Panc1 (cell line): ENCODE measurements around the gene KIF2A. TPM values are rescaled to one million over a fixed set of nuclear protein-coding genes. Genes with fewer than 3 reads are reported as not detected.

ENCODE experiments used
- ATAC-seq: fragments of 200-7000 bp; cut with Tn5 transposase; 2 replicates; pipeline ENCODE4 v1.9.1; 2020; ENCODE audit warnings: mild to moderate bottlenecking, moderate library complexity
- BruUV-seq: library from RNA; stranded (reverse); fragments of 400-500 nt; replicated peaks from 2 replicates; lab custom pipeline; 2021; lab: Mats Ljungman, UMichigan
- CTCF ChIA-PET: fragments of 300-600 bp; sonication (Branson Sonifier 250); formaldehyde crosslinking; loops from one replicate; lab custom pipeline; 2022; ENCODE audit warnings: antibody characterized with exemption; lab: Charles Lee
- POLR2A ChIA-PET: fragments of 300-600 bp; sonication (Branson Sonifier 250); formaldehyde crosslinking; loops from one replicate; lab custom pipeline; 2022; ENCODE audit warnings: antibody characterized with exemption; lab: Charles Lee
- DNase-seq: peaks from one replicate; pipeline ENCODE4 v3.0.0-alpha.2; 2010; ENCODE audit warnings: low read depth, low spot score
- H3K27ac ChIP-seq: 2 replicates; pipeline ENCODE4 v1.5.1; 2011; ENCODE audit warnings: mild to moderate bottlenecking, low read length, inconsistent platforms
- H3K27me3 ChIP-seq: fragments of 200-500 bp; sonication (Bioruptor generic); 2 replicates; pipeline ENCODE4 v1.6.0; 2014; ENCODE audit warnings: low read length, inconsistent platforms; ENCODE audit not compliant: control insufficient read depth, insufficient read depth
- H3K36me3 ChIP-seq: fragments of 200-500 bp; sonication (Bioruptor generic); 2 replicates; pipeline ENCODE4 v1.5.1; 2014; ENCODE audit warnings: inconsistent platforms, mild to moderate bottlenecking, low read length, moderate library complexity; ENCODE audit not compliant: control insufficient read depth, insufficient read depth
- H3K4me1 ChIP-seq: 2 replicates; pipeline ENCODE4 v1.5.1; 2011; ENCODE audit warnings: inconsistent platforms, mild to moderate bottlenecking, low read length, moderate library complexity; ENCODE audit not compliant: control insufficient read depth, insufficient read depth
- H3K4me3 ChIP-seq, 2 experiments: 2 replicates each; pipeline ENCODE4 v1.5.1; 2011 to 2012; ENCODE audit warnings: low read depth in 2 of 2, low read length in 2 of 2, mild to moderate bottlenecking in 2 of 2, inconsistent platforms in 1 of 2, moderate library complexity in 1 of 2
- H3K9me3 ChIP-seq: fragments of 200-500 bp; sonication (Bioruptor generic); 2 replicates; pipeline ENCODE4 v1.5.1; 2014; ENCODE audit warnings: low read depth, mild to moderate bottlenecking, inconsistent platforms, low read length, moderate library complexity; ENCODE audit not compliant: control insufficient read depth, insufficient read depth
- POLR2AphosphoS5 ChIP-seq: IDR thresholded peaks from 2 replicates; pipeline ENCODE4 v1.6.1; 2012; ENCODE audit warnings: mild to moderate bottlenecking, low read depth, low read length, moderate library complexity
- SIN3A ChIP-seq: IDR thresholded peaks from 2 replicates; pipeline ENCODE4 v1.6.1; 2012; ENCODE audit warnings: low read depth, mild to moderate bottlenecking, low read length, moderate library complexity, borderline replicate concordance; ENCODE audit not compliant: insufficient read depth
- TCF7L2 ChIP-seq: IDR thresholded peaks from 2 replicates; pipeline ENCODE4 v1.6.1; 2011; ENCODE audit warnings: mild to moderate bottlenecking, low read depth, low read length, inconsistent platforms
- in situ Hi-C: cut with HindIII; loops from 2 replicates; pipeline ENCODE4 v1.10.0; 2016; ENCODE audit warnings: low sequenced_read_pairs, low pct_unique_long_range_greater_than_20kb
- intact Hi-C: fragments of 100-400 bp; cut with micrococcal nuclease; formaldehyde crosslinking; loops from one replicate; pipeline ENCODE4 v1.10.0; 2022; ENCODE audit not compliant: unreplicated experiment
- total RNA-seq: library from RNA; stranded (reverse); gene quantifications from one replicate; pipeline ENCODE4 v1.2.1, GENCODE V29; 2021; ENCODE audit not compliant: unreplicated experiment
- TF ChIP-seq, protein P1 (sequence below): fragments of 450-650 bp; IDR thresholded peaks from 2 replicates; pipeline ENCODE4 v1.5.1; 2017; ENCODE audit warnings: mild to moderate bottlenecking
- TF ChIP-seq, protein P2 (sequence below), 2 experiments: IDR thresholded peaks; 2 replicates each; pipeline ENCODE4 v1.6.1; 2011 to 2012; ENCODE audit warnings: low read depth in 2 of 2, control low read depth in 1 of 2, low read length in 1 of 2, mild to moderate bottlenecking in 1 of 2, moderate library complexity in 1 of 2; ENCODE audit not compliant: insufficient read depth in 1 of 2

Gene KIF2A
- total RNA-seq, 1 experiment from 2014 or later = 58.9 TPM

DNA sequence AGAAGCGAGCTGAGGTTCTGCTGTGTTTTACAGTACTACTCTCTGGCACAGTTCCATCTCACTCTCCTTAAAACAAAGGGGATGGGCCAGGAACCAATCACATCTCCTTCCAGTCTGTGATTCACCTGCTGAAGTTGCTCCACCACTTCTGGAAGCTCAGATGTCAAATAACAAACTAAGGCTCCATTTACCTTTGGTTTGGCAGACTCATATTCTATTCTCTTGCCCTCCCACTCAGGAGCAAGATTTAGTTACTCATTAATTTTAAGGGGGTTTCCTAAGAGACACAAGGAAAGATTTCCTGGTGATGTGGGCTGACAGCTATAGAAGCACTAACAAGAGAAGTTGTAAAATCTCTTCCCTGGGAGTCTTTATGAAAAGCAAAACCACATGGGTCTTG lies 37.8 kb upstream of the KIF2A start:
- BruUV-seq = no TSS peak
- ChIA-PET POLR2A (no interaction called here), CTCF (interaction anchor here (0.6 kb wide), 1 partner anchor 225 kb away, joined by 3 read pairs; no protein-coding TSS in a partner anchor)
- in situ Hi-C loops (no loop called here), intact Hi-C loops (no loop called here)
- Histone ChIP-seq H3K4me3 (no peak overlapping the region), H3K4me1 (no peaks in the 10 kb centered on the region), H3K9me3 (no peaks in the 10 kb centered on the region), H3K27me3 (peaks cover 8% of the 10 kb centered on the region), H3K27ac (no peak overlapping the region), H3K36me3 (no peaks in the 10 kb centered on the region; the same call in 1 of the 2 replicates)
- TF ChIP-seq POLR2AphosphoS5 (no peak), TCF7L2 (no peak), SIN3A (no peak)
- TF ChIP-seq, protein P1, sequence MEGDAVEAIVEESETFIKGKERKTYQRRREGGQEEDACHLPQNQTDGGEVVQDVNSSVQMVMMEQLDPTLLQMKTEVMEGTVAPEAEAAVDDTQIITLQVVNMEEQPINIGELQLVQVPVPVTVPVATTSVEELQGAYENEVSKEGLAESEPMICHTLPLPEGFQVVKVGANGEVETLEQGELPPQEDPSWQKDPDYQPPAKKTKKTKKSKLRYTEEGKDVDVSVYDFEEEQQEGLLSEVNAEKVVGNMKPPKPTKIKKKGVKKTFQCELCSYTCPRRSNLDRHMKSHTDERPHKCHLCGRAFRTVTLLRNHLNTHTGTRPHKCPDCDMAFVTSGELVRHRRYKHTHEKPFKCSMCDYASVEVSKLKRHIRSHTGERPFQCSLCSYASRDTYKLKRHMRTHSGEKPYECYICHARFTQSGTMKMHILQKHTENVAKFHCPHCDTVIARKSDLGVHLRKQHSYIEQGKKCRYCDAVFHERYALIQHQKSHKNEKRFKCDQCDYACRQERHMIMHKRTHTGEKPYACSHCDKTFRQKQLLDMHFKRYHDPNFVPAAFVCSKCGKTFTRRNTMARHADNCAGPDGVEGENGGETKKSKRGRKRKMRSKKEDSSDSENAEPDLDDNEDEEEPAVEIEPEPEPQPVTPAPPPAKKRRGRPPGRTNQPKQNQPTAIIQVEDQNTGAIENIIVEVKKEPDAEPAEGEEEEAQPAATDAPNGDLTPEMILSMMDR = no peak
- TF ChIP-seq, protein P2, sequence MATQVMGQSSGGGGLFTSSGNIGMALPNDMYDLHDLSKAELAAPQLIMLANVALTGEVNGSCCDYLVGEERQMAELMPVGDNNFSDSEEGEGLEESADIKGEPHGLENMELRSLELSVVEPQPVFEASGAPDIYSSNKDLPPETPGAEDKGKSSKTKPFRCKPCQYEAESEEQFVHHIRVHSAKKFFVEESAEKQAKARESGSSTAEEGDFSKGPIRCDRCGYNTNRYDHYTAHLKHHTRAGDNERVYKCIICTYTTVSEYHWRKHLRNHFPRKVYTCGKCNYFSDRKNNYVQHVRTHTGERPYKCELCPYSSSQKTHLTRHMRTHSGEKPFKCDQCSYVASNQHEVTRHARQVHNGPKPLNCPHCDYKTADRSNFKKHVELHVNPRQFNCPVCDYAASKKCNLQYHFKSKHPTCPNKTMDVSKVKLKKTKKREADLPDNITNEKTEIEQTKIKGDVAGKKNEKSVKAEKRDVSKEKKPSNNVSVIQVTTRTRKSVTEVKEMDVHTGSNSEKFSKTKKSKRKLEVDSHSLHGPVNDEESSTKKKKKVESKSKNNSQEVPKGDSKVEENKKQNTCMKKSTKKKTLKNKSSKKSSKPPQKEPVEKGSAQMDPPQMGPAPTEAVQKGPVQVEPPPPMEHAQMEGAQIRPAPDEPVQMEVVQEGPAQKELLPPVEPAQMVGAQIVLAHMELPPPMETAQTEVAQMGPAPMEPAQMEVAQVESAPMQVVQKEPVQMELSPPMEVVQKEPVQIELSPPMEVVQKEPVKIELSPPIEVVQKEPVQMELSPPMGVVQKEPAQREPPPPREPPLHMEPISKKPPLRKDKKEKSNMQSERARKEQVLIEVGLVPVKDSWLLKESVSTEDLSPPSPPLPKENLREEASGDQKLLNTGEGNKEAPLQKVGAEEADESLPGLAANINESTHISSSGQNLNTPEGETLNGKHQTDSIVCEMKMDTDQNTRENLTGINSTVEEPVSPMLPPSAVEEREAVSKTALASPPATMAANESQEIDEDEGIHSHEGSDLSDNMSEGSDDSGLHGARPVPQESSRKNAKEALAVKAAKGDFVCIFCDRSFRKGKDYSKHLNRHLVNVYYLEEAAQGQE (IDR thresholded peaks at IDR 0.05; ENCODE audit: insufficient read depth in 1 of 2, low read depth in 2 of 2, low read length in 1 of 2) = no peak
- no peak for DNase-seq
- ATAC-seq = no peak

GRCh38 chr5:62268792-62269191 lies 37.2 kb upstream of the KIF2A start:
- CTCF ChIA-PET = no interaction called here

More at GRCh38 chr5:62268792-62269191, 37.2 kb upstream of the KIF2A start:
- Histone ChIP-seq H3K27ac (no peak overlapping the region), H3K4me1 (no peaks in the 10 kb centered on the region), H3K36me3 (no peaks in the 10 kb centered on the region; the same call in 1 of the 2 replicates), H3K4me3 (no peak overlapping the region), H3K9me3 (no peaks in the 10 kb centered on the region), H3K27me3 (peaks cover 8% of the 10 kb centered on the region)
- no peak for ATAC-seq
- TF ChIP-seq TCF7L2 (no peak), SIN3A (no peak), POLR2AphosphoS5 (no peak)
- TF ChIP-seq, protein P2 (IDR thresholded peaks at IDR 0.05; ENCODE audit: insufficient read depth in 1 of 2, low read depth in 2 of 2, low read length in 1 of 2) = no peak
- TF ChIP-seq, protein P1 = no peak
- POLR2A ChIA-PET = no interaction called here
- no peak for DNase-seq
- intact Hi-C loops (no loop called here), in situ Hi-C loops (no loop called here)
- BruUV-seq = no TSS peak
